ENCODE data around the gene SLC15A1.

Gene SLC15A1, protein sequence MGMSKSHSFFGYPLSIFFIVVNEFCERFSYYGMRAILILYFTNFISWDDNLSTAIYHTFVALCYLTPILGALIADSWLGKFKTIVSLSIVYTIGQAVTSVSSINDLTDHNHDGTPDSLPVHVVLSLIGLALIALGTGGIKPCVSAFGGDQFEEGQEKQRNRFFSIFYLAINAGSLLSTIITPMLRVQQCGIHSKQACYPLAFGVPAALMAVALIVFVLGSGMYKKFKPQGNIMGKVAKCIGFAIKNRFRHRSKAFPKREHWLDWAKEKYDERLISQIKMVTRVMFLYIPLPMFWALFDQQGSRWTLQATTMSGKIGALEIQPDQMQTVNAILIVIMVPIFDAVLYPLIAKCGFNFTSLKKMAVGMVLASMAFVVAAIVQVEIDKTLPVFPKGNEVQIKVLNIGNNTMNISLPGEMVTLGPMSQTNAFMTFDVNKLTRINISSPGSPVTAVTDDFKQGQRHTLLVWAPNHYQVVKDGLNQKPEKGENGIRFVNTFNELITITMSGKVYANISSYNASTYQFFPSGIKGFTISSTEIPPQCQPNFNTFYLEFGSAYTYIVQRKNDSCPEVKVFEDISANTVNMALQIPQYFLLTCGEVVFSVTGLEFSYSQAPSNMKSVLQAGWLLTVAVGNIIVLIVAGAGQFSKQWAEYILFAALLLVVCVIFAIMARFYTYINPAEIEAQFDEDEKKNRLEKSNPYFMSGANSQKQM

DNA sequence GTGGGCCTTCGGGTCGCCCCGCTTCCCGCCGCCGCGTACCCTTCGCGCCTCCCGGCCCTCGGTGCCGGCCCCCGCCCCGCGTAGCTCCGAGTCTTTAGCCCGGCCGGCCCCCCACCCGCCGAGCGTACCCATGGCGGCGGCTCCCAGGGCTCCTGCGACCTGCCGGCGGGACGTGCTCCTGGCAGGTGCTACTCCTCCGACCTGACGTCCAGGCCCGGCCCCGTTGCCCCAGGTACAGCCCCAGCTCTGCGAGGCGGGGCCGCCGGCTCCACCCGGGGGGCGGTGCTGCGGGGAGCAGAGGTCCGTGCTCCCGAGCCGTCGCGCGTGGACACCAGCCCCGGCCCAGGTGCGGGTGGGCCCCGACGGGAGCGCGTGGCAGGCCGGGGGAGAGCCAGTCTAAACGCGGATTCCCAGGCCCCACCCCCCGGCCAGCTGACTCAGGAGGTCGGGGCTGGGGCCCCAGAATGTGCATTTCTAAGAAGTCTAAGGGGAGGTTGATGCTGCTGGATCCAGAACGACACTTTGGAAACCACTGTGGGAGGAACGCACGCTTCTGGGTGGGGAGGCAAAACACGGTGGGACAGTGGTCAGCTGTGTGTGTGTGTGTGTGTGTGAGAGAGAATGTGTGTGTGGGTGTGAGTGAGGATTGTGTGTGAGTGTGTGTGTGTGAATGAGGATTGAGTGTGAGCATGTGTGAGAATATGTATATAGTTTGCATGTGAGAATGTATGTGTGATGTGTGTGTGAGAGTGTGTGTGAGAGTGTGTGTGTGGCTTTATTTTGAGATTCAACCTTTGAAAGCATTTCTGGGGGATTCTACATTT lies at the start of gene SLC15A1:
TSS of gene SLC15A1 (minus strand) at position 206 of the 824 bp plus-strand sequence. CDS start at position 132, 74 bp downstream.
- Mint-ChIP-seq H3K9me3 (peaks cover 12% of the 10 kb centered on the region), H3K4me3 (peak within 1 kb of the TSS; percentile 5), H3K4me1 (no peaks in the 10 kb centered on the region), H3K36me3 (ENCODE audit: low read depth) (peaks cover 7% of the 10 kb centered on the region), H3K27ac (no peak within 1 kb of the TSS), H3K27me3 (peaks cover 52% of the 10 kb centered on the region)
- ATAC-seq (no peak), DNase-seq (no peak)

DNA sequence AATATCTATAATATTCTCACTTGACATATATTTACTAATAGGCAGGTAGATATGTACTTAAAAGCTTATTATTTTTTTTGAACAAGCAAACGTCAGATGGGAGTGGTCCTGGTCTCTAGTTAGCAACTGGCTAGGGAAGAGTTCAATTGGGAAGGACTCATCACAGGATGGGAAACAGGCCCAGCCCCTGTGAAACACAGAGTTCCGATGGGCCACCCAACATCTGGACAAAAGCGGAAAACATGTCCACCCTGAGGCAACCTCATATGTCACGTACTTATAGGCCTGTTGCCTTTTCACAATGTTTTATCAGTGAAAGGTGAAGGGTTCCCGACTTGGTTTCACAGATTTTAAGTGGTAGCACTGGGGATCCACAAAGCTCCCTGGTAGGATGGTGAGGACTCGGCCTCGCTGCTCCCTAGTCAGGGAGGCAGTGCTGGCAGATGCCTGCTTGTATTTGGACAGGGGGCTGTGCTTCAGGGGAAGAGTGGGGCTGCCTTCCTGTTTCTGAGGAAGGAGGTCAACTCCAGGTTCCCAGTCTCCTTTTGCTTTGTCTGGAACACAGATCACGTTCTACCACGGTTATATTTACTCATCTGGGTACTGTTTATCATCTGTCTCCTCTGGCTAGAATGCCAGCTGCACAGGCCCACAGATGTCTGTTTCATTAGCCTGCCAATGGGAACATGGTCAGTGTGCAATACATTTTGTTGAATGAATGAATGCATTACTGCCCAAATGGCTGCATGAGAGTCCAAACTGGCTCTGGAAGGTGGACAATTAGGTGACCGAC lies 49.4 kb upstream of the SLC15A1 start:
- Mint-ChIP-seq H3K36me3 (ENCODE audit: low read depth) (peaks cover 27% of the 10 kb centered on the region), H3K4me1 (no peaks in the 10 kb centered on the region), H3K4me3 (no peak overlapping the region), H3K27me3 (no peaks in the 10 kb centered on the region), H3K27ac (no peak overlapping the region), H3K9me3 (no peaks in the 10 kb centered on the region)
- ATAC-seq = no peak
- no peak for DNase-seq

DNA sequence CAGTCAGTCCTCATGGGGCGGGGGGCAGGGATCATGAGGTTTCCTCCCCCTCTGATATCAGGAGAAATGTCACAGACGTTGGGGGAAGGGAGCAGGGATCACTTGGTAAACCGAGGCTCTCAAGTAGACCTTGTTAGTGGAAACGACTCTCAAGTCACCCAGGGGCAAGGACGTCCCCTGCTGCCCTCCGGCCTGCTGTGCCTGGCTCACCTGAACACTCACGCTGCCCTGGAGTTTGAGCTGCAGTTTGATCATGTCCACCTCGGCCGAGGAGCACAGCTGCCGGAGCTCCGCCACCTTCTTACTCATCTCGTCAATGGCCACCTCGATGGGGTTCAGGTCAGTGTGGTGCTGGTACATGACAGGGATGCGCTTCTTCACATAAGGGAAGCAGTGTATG lies 47.6 kb upstream of the SLC15A1 start:
- Mint-ChIP-seq H3K27ac (no peak overlapping the region), H3K9me3 (no peaks in the 10 kb centered on the region)

DNA sequence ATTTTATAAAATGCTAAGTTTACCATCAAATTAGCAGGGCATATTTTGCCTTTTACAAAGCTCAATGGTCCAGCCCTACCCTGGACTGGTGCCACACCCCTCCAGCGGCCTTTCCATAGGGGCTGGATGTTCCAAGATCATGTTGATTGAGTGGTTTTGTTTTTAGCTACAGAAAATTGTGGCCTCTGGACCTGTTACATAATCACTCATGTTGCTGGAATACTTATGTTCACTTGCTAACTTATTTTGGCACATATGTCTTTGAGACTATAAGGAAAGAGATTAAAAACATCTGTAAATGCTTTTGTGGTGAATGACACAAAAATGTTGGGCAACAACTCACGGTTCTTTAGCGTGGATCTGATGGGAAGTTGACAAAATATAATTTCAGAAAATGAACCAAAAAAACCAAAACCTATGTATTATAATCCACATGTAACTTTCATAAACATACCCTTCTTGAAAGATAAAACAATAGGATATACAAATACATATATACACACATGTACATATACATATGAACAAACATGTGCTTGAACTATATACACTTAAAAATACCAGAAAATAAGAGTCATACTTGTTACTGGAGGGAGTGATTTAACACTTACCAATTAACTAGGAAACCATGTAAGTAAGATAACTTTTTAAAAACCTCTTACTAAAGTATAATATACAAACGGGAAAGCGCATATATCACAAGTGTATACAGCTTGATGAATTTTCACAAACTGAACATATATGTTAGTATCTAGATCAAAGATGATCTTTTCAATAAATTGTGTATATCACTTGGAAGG lies 46.6 kb upstream of the SLC15A1 start:
- no peak overlapping the region for H3K4me3 Mint-ChIP-seq
- no peaks in the 10 kb centered on the region for H3K4me1 Mint-ChIP-seq
- H3K9me3 Mint-ChIP-seq = no peaks in the 10 kb centered on the region
- no peak for ATAC-seq
- H3K27me3 Mint-ChIP-seq = no peaks in the 10 kb centered on the region
- H3K36me3 Mint-ChIP-seq (ENCODE audit: low read depth) = peaks cover 43% of the 10 kb centered on the region
- DNase-seq = no peak
- no peak overlapping the region for H3K27ac Mint-ChIP-seq

More for the DNA sequence above, 47.6 kb upstream of the SLC15A1 start:
- Mint-ChIP-seq H3K36me3 (ENCODE audit: low read depth) (peaks cover 38% of the 10 kb centered on the region), H3K27me3 (no peaks in the 10 kb centered on the region), H3K4me3 (no peak overlapping the region), H3K4me1 (no peaks in the 10 kb centered on the region)
- DNase-seq = no peak
- ATAC-seq = no peak

DNA sequence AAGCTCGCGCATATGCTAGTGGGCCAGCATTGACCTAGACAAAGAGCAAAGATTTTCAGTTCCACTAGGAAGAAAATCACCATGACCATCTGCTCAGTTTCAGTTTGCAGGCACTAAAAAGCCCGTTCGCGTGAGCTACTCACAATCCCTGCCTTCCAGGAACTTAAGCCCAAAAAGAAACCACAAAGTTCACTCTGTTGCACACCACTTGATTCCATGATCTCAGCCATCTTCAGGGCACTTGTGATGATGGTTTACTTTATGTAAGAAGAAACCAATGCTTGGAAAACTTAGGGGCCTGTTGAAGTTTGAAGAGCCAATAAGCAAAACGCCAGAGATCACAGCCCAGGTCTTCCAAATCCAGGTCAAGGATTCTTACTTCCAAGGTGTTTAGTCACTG lies 45.0 kb upstream of the SLC15A1 start:
- DNase-seq (no peak), ATAC-seq (no peak)
- no peaks in the 10 kb centered on the region for H3K27me3 Mint-ChIP-seq
- H3K4me3 Mint-ChIP-seq = no peak overlapping the region
- peaks cover under 1% of the 10 kb centered on the region for H3K9me3 Mint-ChIP-seq
- peaks cover 54% of the 10 kb centered on the region for H3K36me3 Mint-ChIP-seq (ENCODE audit: low read depth)
- H3K27ac Mint-ChIP-seq = no peak overlapping the region
- no peaks in the 10 kb centered on the region for H3K4me1 Mint-ChIP-seq

DNA sequence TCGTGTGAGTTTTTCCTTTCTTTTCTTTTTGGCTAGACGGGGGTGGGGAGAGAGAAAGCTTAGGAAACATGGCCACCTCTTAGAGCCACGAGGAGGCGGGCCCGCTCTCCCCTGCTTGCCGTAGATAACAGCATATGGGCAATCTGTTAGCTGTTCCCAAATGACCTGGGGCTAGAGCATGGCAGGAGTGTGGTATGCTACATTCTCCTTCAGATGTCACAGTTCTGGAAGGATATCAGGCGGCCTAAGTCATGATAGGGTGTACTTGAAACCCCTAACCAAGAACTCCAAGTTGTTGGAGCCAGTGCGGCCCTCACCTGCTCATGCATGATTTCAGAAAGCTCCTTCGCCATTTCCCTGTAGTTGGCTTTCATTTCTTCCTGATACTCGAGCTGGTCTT lies 44.3 kb upstream of the SLC15A1 start:
- H3K4me1 Mint-ChIP-seq = no peaks in the 10 kb centered on the region
- peaks cover 4% of the 10 kb centered on the region for H3K9me3 Mint-ChIP-seq
- H3K27ac Mint-ChIP-seq = no peak overlapping the region
- DNase-seq = no peak
- ATAC-seq = no peak
- no peaks in the 10 kb centered on the region for H3K27me3 Mint-ChIP-seq
- H3K4me3 Mint-ChIP-seq = no peak overlapping the region
- peaks cover 60% of the 10 kb centered on the region for H3K36me3 Mint-ChIP-seq (ENCODE audit: low read depth)

DNA sequence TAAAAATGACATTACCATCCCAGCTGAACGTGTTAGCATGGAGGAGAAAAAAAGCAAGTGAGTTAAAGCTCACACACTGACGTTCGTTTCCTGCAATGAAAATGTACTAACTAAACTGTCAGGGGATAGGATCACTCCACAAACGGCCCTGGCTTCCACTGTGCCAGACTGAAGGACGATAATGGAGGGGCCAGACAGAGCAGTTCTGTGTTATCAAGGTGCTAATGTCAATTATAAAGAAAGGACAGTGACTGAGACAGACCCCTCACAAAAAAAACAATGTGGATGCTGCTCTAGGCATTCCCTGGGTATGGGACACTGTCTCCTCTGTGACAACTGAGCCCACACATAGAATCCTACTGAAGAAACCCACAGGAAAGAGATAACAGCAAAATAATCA lies 43.7 kb upstream of the SLC15A1 start:
- peaks cover 4% of the 10 kb centered on the region for H3K9me3 Mint-ChIP-seq
- H3K4me1 Mint-ChIP-seq = no peaks in the 10 kb centered on the region
- H3K36me3 Mint-ChIP-seq (ENCODE audit: low read depth) = peaks cover 61% of the 10 kb centered on the region
- DNase-seq = no peak
- no peak overlapping the region for H3K4me3 Mint-ChIP-seq
- no peak for ATAC-seq
- no peaks in the 10 kb centered on the region for H3K27me3 Mint-ChIP-seq
- no peak overlapping the region for H3K27ac Mint-ChIP-seq

DNA sequence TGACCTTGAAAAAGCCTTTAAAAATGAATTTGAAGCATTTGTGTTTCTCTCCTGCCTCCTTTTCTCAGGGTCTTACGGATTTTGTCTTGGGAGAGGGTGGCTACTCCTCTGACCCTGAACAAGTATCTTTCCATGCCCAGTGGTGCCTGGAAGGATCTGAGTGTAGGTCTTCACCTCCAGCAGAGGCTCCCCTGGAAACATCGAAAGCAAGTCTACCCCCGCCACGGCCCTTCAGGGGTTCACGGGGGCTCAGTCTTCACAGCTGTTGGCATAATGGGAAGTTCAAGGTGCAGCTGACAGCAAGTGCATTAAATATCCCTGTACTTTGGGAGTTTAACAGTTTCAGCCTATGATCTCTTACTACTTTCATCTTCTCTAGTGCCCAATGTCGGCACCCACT lies 42.7 kb upstream of the SLC15A1 start:
- DNase-seq = no peak
- ATAC-seq = no peak
- no peaks in the 10 kb centered on the region for H3K27me3 Mint-ChIP-seq
- peaks cover 60% of the 10 kb centered on the region for H3K36me3 Mint-ChIP-seq (ENCODE audit: low read depth)
- peaks cover 4% of the 10 kb centered on the region for H3K9me3 Mint-ChIP-seq
- H3K4me3 Mint-ChIP-seq = no peak overlapping the region
- H3K27ac Mint-ChIP-seq = no peak overlapping the region
- no peaks in the 10 kb centered on the region for H3K4me1 Mint-ChIP-seq

DNA sequence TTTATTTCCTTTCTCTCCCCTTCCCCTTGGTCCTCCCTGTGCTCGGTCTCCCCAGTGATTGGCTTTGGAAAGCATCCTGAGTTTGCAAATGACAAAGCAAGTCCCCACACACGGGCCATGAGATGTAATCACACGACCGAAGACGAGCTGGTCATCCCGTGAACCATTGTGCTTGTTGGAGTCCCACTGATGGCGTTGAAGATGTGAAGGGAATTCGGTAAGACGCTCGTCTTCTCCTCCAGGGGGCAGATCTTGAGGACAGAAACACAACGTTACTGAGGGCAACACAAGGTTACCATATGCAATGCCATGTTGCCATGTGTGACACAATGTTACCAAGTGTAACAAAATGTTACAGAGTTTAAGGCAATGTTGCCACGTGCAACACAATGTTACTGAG lies 42.0 kb upstream of the SLC15A1 start:
- peaks cover 59% of the 10 kb centered on the region for H3K36me3 Mint-ChIP-seq (ENCODE audit: low read depth)
- no peaks in the 10 kb centered on the region for H3K4me1 Mint-ChIP-seq
- no peak for ATAC-seq
- H3K4me3 Mint-ChIP-seq = no peak overlapping the region
- H3K9me3 Mint-ChIP-seq = peaks cover 4% of the 10 kb centered on the region
- H3K27me3 Mint-ChIP-seq = peaks cover 1% of the 10 kb centered on the region
- H3K27ac Mint-ChIP-seq = no peak overlapping the region
- DNase-seq = no peak

DNA sequence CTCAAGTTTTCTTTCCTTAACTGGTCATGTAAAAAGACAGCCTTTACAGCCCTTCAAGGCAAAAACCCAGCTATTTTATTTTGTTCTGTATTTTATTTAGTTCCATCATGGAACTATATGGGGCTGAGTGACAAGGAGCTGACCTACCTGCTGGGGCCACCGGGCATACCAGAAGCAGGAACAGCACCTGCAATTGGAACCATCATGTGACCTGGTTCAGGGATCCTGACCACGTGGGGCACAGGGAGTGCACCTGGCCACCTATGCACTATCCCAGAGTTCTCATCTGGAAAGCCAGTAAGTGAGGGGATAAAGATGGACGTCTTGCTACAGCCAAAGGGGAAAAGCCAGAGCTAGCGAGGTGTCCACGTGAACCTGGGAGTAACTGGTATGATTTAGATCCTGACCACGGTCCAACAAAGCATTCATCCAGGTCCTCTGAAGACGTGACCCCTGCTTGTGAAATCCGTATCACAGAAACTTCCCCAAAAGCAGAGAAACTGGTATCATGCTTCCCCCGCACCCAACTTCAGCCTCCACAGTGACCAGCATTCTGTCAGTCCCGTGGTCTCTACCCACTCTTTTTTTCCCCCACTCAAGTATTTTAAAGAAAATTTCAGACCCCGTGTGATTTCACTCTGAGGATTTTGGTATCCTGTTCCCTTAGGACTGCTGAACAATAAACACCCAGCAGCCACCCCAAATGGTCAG lies 40.5 kb upstream of the SLC15A1 start:
- Mint-ChIP-seq H3K27ac (no peak overlapping the region), H3K4me3 (no peak overlapping the region), H3K27me3 (peaks cover 15% of the 10 kb centered on the region), H3K9me3 (peaks cover 4% of the 10 kb centered on the region), H3K36me3 (ENCODE audit: low read depth) (peaks cover 46% of the 10 kb centered on the region), H3K4me1 (no peaks in the 10 kb centered on the region)
- no peak for DNase-seq
- ATAC-seq = no peak

DNA sequence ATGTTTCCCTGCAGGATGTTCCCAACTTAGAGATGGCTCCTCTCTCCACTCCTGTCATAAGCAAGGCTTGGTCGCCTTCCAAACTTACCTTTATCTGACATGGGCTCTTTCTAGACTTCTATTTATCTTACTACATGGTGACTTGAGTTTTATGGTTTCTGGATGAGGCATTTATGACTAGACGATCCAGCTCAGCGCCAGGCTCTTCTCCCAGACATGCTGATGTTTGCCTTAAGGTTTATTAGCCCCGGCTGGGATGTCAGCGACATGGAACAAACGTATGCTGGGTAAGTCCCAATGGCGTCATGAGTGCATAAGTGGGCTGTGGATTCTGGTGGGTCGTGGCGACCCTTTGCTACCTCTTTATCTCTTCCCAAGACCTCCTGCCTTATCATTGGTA lies 39.8 kb upstream of the SLC15A1 start:
- peaks cover 4% of the 10 kb centered on the region for H3K9me3 Mint-ChIP-seq
- peaks cover 17% of the 10 kb centered on the region for H3K27me3 Mint-ChIP-seq
- peaks cover 43% of the 10 kb centered on the region for H3K36me3 Mint-ChIP-seq (ENCODE audit: low read depth)
- ATAC-seq (no peak), DNase-seq (no peak)
- H3K27ac Mint-ChIP-seq = no peak overlapping the region
- H3K4me3 Mint-ChIP-seq = no peak overlapping the region
- no peaks in the 10 kb centered on the region for H3K4me1 Mint-ChIP-seq

DNA sequence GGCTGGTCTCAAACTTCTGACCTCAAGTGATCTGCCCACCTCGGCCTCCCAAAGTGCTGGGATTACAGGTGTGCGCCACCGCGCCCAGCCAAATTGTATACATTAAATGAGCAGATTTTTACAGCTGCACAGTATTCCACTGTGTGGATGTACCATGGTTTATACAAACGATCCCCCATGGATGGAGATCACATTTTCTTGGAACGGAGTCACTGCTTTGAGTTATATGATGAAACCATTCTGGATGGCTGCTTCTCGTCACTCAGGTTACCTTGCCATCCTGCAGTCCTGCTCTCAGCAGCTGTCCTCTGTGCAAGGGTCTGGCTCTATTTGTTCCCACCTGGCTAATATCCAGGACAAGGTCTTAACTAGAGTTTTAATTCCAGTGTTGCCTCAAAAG lies 39.1 kb upstream of the SLC15A1 start:
- no peak overlapping the region for H3K27ac Mint-ChIP-seq
- DNase-seq (no peak), ATAC-seq (no peak)
- H3K4me1 Mint-ChIP-seq = no peaks in the 10 kb centered on the region
- H3K27me3 Mint-ChIP-seq = peaks cover 20% of the 10 kb centered on the region
- peaks cover 4% of the 10 kb centered on the region for H3K9me3 Mint-ChIP-seq
- peaks cover 37% of the 10 kb centered on the region for H3K36me3 Mint-ChIP-seq (ENCODE audit: low read depth)
- no peak overlapping the region for H3K4me3 Mint-ChIP-seq

DNA sequence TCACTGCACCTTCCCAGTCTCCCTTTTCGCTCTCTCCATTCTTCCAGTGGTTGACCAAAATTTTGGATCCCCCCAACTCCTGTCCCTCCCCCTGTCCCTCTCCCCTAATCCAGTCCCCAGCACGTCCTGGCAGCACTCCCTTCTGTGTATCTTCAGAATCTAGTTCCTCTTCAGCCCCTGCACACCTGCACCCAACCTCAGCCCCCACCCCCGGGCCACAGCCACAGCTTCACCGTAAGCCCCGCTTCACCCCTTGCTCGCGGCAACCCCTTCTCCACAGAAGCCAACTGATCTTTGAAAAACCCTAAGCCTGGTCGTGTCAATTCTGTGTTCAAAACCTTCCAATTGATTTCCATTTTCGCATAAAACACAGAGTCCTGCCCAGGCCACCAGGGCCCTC lies 35.5 kb upstream of the SLC15A1 start:
- no peaks in the 10 kb centered on the region for H3K4me1 Mint-ChIP-seq
- H3K36me3 Mint-ChIP-seq (ENCODE audit: low read depth) = peaks cover 10% of the 10 kb centered on the region
- ATAC-seq (no peak), DNase-seq (no peak)
- peaks cover 20% of the 10 kb centered on the region for H3K27me3 Mint-ChIP-seq
- H3K4me3 Mint-ChIP-seq = no peak overlapping the region
- H3K9me3 Mint-ChIP-seq = peaks cover 4% of the 10 kb centered on the region
- H3K27ac Mint-ChIP-seq = no peak overlapping the region
